Fibroblast of skin of right biceps (primary cell): ENCODE measurements around the gene LNP1.
"Not testable (repeated sequence)": the region's sequence is repeated elsewhere in the genome, so short reads cannot be mapped to it uniquely, and the experiment has no call there.

Experiments
- DNase-seq: peaks from one replicate; pipeline ENCODE4 v3.0.0-alpha.2; 2013

Gene LNP1

DNA sequence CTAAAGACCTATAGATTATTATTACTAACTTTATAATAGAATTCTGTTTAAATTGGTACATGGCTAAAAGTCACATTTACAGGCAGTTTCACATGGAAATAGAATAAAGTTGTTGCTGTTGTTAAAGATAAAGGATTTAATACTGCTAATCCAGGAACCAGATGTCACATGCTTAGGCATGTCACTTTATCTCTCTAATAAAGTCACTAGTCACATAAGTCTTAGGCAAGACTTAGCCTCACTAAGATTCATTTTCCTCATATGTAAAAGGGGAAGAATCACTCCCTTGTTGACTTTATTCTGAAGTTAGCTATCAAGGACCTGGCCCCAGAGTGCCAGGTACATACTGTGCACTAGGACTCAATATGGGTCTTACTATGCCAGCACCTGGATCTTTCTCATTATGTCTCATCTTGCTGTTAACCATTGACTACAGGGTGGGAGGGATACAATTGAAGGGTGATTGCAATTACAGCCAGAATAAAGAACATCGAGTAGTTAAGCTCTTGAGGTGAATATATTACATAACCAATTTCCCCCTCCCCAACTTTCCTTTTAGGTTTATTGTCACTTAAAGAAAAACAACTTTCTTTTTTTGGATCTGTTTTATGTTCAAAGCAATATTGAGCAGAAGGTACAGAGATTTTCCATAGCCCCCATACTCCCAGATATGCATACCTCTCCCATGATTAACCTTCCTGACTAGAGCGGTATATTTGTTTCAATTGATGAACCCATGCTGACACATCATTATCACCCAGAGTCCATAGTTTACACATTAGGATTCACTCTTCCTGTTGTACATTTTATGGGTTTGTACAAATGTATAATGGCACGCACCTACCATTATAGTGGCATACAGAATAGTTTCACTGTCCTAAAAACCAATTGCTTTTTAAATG is 36.6 kb downstream of the LNP1 start:
- no peak for DNase-seq

DNA sequence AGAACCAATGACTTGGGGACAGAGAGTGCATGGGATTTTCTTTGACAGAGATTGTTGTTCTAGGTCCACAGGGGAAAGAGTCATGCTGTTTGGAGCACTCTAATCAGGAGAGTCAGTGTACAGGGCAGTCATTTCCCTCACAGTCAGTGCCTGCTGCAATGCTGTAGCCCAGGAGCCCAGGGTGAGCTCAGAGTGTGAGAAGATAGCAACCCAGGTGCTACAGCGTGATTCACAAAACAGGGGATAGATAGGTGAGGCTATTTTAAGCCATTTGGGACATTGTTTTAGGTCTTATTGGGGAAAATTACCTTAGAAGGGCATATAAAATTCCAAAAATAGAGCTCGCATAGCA is 37.3 kb downstream of the LNP1 start:
- no peak for DNase-seq

DNA sequence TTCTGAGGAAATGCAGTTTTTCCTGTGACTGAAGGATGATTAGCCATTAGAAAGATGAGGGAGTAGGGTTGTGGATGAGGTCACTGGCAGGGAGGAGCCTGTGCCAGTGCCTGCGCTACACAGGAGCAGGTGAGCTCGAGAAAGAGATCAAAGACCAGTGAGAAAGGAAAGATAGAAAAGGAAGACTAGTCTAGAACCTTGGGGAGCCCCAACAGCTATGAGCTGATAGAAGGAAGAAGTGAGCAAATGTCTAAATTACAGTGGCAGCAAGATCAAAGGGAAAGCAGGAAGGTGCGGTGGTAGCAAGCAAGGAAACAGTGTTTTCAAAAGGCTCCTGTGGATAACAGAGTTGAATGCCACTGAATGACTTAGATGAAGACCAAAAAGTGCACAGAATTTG is 39.6 kb downstream of the LNP1 start:
- DNase-seq = no peak

DNA sequence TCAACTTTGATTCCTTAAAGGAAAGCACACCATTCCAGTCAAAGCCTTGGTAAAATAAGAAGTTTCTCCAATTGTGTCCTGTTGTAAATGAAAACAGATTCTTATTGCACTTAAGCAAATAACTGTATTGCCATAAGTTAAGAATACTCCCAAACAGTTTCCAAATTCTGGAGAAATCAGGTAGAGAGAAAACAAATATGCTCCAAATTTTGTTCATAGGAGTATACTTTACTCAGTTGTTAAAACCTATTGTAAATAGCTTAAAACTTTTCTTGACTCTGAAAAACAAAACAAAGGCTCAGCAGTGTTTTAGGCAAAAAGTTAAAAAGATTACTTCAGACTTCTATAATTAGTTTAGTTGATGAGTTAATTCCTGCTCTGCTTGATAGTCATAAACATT is 42.4 kb downstream of the LNP1 start:
- DNase-seq = no peak

DNA sequence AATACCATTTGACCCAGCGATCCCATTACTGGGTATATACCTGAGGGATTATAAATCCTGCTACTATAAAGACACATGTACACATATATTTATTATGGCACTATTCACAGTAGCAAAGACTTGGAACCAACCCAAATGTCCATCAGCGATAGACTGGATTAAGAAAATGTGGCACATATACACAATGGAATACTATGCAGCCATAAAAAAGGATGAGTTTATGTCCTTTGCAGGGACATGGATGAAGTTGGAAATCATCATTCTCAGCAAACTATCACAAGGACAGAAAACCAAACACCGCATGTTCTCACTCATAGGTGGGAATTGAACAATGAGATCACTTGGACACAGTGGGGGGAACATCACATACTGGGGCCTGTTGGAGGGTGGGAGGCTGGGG is 45.7 kb downstream of the LNP1 start:
- not testable (repeated sequence) for DNase-seq

DNA sequence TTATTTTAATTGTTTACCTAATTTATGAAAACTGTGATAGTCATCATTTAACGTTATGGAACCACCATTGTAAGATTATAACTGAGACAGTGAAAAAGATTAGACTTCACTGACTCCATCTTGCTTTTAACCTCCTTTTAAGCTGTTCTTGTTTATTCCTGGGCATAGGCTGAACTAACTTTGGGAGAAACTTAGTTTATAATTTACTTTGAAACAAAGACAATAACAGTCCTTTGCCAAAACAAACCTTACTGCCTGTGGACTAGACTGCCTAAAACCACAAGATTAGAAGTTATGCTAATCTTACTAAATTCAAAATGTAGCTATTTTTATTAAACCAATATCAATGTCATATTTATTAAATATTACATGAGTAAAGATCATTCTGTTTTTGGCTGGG is 46.7 kb downstream of the LNP1 start:
- DNase-seq = no peak

DNA sequence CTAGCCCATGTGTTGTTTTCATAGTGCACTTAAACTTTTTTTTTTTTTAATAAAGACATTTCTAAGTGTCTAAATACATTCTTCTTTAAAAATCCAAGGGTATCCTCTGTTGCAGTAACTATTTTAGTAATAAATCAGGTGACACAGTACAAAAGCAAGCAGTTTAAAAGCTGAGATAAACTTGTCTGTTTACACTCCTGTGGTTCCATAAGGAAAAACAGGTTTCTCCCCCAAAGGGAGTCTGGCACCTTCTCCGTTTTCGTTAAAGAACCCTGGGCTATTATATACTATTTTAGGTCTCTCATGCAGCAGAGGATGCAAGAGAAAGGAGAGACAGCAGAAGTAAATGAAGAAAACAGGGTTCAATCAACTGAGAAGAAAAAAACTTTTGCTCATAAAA is 47.9 kb downstream of the LNP1 start:
- DNase-seq = no peak

DNA sequence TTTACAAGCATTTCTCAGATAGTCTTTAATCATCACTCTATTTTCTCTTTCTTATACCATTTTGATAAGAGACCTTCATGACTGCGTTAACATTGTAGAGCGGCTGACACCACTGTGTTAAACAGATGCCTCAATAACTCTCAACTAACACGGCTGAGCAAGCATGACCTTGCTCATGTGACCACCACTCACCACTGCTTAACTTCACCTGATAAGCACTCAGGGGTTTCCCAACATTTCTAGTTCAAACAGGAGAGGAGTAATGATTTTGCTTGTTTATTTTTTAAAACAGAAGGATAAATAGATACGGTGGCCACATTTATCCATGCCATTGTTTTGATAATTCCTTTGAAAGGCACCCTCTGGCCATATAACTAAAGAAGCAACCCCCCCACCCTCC is 53.3 kb downstream of the LNP1 start:
- no peak for DNase-seq

DNA sequence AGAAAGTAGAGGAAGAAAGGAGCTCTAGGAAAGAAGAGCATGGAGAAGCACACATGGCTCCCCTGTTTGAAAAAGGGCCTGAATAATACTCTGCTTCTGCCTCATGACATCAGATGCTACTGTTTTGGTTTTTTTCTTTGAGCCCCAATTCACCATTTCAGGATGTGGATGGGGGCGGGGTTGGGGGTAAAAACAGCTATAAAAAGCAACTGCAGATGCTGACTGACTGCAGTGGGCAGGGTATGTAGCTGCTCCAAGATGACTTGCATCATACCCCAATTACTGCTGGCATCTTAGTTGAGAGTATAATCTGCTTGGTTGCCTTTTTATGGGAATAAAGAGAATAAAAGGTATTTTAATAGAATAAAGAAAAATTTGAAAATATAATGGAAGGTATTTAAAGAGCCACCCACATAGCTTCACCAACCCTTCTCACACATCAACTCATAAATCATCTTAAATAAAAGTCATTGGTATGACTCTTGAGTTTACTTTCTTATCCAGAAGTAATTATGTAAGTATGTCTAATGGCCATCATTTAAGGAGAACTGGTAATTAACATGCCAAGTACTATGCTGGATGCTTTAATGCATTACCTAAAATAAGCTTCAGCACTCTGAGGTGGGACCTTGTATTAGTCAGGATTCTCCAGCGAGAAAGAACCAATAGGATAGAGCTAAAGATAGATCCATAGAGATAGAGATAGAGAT is 54.7 kb downstream of the LNP1 start:
- no peak for DNase-seq

DNA sequence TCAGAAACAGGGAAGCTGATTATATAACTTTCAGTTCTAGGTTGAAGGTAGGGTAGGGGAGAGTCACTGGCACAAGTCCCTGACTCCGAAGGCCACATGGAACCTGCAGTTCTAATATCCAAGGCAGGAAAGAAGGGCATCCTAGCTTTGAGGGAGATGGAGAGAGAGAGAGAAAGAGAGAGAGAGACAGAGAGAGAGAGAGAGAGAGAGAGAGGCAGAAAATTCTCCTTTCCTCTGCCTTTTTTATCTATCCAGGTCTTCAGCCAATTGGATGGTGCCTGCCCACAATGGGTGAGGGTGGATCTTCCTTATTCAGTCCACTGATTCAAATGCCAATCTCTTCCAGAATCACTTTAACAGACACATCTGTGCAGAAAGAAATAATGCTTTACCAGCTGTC is 55.4 kb downstream of the LNP1 start:
- DNase-seq = no peak

DNA sequence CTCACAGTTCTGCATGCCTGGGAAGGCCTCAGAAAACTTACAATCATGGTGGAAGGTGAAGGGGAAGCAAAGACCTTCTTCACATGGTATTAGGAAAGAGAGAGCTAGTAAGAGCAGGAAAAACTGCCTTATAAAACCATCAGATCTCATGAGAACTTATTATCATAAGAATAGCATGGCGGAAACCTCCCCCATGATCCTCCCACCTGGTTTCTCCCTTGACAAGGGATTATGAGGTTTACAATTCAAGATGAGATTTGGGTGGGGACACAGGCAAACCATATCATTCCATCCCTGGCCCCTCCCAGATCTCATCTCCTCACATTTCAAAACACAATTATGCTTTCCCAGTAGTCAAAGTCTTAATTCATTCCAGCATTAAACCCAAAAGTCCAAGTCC is 56.5 kb downstream of the LNP1 start:
- no peak for DNase-seq

DNA sequence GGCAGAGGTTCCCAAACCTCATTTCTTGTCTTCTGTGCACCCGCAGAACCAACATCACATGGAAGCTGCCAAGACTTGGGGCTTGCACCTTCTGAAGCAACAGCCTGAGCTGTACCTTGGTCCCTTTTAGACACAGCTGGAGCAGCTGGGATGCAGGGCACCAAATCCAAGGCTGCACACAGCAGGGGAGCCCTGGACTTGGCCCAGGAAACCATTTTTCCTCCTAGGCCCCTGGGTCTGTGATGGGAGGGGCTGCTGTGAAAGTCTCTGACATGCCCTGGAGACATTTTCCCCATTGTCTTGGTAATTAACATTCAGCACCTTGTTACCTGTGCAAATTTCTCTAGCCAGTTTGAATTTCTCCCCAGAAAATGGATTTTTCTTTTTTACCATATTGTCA is 57.5 kb downstream of the LNP1 start:
- no peak for DNase-seq

DNA sequence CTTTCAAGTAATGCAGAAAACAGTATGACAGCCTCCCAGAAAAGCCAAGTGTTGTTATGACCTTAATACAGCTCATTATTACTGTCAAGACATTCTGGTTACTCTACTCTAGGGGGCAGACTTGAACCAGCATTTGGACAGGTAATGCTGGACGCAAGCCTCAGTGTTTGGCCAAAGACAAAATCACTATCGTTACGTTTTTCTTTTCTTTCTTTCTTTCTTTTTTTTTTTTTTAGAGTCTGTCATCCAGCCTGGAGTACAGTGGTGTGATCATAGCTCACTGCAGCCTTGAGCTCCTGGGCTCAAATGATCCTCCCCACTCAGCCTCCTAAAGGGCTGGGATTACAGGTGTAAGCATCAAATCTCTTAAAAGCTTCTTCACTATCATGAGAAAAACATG is 61.7 kb downstream of the LNP1 start:
- peak; percentile 70 for DNase-seq

DNA sequence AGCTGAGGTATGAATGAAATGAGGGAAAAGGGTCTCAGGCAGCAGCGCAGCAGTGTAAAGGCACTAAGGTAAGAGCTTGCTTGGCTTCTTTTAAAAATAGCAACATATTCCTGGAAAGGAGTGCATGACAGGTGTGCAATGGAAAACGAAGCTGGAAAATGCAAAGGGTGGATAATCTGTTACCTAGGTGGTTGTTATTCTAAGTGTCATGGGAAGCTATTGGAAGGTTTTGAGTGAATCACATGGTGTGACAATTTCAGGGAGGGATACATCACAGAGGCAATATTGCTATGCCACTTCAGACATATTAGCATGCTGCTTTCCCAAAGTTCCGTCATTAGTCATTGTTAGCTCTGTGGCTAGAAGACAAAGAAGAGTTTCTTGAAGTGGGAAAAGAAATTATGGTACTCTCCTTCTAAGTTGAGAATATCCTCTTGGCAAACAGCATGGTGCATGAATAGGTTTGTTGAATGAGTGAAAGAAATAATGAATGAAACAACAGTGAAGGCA is 62.4 kb downstream of the LNP1 start:
- no peak for DNase-seq

DNA sequence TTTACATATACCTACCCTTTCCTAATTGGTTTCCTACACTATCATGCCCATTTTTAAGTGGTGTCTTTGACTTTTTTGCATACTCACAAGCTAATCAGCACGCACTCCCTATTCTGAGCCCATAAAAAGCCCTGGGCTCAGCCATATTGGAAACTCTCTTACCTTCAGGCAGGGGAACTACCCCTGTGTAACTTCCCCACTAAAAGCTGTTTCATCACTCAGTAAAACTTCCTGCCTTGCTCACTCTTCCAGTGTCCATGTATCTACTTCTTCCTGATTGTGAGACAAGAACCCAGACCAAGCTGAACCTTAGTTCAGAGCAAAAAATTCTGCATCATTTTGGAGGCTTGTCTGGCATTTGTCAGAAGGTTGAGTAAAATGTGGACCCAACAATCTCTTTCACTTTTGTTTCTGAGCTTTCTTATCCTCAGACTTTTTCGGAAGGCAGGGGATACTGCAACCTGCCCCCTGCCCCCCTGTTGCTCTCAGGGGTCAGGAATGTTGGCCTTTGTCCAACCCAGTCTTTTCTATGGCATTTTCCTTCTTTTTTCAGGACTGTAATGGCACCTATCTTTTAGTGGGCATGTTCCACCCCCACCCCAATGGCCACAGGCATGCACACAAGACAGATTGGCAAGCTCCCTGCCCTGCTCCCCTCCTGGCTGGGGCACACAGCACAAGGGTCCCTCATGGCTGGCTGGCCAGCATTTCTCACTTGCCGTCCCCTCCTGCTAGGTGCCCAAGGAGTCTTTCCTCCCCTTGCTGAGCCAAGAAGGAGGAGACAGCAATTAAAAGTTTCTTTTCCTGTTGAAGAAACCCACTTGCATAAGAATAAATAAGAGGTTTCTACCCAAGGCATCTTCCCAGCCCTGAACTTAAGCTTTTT is 64.8 kb downstream of the LNP1 start:
- DNase-seq = no peak

DNA sequence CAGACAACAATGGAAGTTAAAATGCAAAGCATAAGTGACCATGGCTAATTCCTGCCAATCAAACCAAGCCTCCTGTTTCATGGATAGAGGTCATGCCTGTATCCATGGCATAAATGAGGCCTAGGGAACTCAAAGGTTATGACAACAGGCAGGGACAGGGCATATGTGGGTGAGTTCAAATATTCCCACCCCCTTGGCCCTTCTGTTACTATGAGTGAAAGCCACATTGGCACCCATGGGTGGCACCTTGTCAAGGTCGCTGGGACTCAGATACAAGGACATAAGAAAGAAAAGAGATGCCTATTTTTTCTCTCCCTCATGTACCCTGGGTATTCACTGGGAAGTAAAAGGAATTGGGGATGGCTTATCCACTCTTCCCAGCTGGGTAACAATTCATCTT is 65.8 kb downstream of the LNP1 start:
- DNase-seq = no peak

DNA sequence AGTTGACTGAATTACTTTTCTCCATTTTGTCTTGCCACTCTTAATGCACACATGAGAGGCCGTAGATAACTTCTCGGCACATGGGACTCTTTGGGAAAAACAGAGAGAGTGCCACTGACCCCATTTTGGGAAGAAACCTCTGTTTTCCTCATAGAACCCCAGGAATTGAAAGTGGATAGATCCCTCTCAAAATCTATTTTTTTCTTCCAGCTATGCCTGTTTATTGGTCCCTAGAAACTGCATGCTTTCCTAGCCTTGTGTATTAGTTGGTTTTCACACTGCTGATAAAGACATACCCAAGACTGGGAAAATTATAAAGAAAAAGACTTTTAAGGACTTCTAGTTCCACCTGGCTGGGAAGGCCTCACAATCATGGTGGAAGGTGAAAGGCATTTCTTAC is 67.3 kb downstream of the LNP1 start:
- DNase-seq = no peak

DNA sequence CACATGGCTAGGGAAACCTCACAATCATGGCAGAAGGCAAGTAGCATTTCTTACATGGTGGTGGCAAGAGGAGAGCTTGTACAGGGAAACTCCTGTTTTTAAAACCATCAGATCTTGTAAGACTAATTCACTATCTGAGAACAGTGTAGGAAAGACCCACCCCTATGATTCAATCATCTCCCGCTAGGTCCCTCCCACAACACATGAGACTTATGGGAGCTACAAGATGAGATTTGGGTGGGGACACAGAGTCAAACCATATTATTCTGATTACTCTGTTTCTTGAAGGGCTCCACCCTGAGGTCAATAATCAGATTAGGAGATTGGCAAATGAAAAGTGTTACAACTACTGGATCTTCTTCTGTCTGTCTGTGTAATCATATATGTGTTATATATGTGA is 69.6 kb downstream of the LNP1 start:
- DNase-seq = no peak

DNA sequence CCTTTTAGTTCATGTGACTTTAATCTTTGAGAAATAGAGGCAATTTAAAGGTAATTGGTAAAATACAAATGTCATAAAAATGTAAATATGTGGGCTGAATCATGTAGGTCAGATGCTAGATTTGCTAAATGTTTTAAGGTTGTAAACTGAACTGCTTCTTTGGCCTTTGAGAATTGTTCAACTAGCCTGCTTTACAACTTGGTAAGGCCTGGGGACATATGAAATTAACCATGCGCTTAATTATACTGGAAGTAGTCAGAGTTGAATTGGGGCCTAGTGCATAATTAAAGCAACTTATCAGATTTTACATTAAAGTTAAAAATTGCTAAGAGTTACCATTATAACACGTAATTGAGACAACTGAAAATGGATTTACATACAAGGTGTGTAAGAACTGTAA is 70.1 kb downstream of the LNP1 start:
- no peak for DNase-seq

DNA sequence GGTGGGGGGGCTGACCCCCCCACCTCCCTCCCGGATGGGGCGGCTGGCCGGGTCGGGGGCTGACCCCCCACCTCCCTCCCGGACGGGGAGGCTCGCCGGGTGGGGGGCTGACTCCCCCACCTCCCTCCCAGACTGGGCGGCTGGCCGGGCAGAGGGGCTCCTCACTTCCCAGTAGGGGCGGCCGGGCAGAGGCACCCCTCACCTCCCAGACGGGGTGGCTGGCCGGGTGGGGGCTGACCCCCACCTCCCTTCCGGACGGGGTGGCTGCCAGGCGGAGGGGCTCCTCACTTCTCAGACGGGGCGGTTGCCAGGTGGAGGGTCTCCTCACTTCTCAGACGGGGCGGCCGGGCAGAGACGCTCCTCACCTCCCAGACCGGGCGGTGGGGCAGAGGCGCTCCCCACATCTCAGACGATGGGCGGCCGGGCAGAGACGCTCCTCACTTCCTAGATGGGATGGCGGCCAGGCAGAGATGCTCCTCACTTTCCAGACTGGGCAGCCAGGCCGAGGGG is 76.6 kb downstream of the LNP1 start:
- not testable (repeated sequence) for DNase-seq

DNA sequence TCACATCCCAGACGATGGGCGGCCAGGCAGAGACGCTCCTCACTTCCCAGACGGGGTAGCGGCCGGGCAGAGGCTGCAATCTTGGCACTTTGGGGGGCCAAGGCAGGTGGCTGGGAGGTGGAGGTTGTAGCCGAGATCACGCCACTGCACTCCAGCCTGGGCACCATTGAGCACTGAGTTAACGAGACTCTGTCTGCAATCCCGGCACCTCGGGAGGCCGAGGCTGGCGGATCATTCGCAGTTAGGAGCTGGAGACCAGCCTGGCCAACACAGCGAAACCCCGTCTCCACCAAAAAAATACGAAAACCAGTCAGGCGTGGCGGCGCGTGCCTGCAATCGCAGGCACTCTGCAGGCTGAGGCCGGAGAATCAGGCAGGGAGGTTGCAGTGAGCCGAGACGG is 77.2 kb downstream of the LNP1 start:
- not testable (repeated sequence) for DNase-seq

DNA sequence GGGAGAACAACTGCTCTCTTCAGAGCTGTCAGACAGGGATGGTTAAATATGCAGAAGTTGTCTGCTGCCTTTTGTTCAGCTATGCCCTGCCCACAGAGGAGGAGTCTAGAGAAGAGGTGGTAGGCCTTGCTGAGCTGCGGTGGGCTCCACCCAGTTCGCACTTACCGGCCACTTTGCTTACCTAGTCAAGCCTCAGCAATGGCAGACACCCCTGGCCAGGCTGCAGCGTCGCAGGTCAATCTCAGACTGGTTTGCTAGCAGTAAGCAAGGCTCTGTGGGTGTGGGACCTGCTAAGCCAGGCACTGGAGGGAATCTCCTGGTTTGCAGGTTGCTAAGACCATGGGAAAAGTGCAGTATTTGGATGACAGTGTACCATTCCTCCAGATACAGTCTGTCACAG is 78.7 kb downstream of the LNP1 start:
- no peak for DNase-seq

DNA sequence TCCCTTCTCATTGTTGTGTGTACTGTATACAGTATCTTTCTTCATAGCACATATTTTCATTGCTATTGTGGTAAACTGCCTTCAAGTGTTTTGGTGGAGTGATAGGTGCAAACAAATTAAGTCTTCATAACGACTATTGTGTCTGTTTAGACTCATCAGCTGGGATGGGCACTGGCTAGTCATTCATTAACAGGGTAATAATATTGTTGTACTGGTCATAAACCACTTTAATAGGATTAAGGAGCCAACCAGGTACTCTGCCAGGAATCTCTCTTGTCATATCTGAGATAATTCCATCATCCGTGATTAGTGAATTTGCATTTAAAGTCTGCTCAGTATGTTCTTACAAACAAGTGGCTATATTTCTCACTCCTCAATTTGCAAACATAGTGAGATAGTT is 80.8 kb downstream of the LNP1 start:
- DNase-seq = no peak
